ENCODE results near the gene ZBTB6.

Gene ZBTB6

GRCh38 chr9:122944960-122945888, 32.1 kb upstream of the ZBTB6 start:
- Histone ChIP-seq H3K4me2 (ENCODE audit: low read length) (no peak overlapping the region), H3K27me3 (ENCODE audit: control insufficient read depth, low read length) (no peaks in the 10 kb centered on the region), H3K9me2 (replicated peaks; ENCODE audit: control insufficient read depth, low read length) (no peaks in the 10 kb centered on the region), H3F3A (ENCODE audit: control insufficient read depth, insufficient read depth) (no peaks in the 10 kb centered on the region), H3K79me2 (ENCODE audit: control insufficient read depth, low read length) (peaks cover 90% of the 10 kb centered on the region), H3K9me3 (ENCODE audit: control insufficient read depth, insufficient read depth, low read length) (no peaks in the 10 kb centered on the region), H3K27ac (ENCODE audit: low read depth, low read length) (no peak overlapping the region), H3K4me1 (ENCODE audit: control insufficient read depth, low read length) (peaks cover 18% of the 10 kb centered on the region), H3K36me3 (ENCODE audit: control insufficient read depth, low read length) (peaks cover 17% of the 10 kb centered on the region), H3K4me3 (ENCODE audit: low read length) (no peak overlapping the region), H4K20me1 (ENCODE audit: control insufficient read depth, insufficient read depth, low read depth, low read length) (peaks cover 10% of the 10 kb centered on the region; the same call in 1 of the 2 replicates)
- TF ChIP-seq EZH2phosphoT487 (IDR thresholded peaks at IDR 0.05; ENCODE audit: borderline replicate concordance, low read length) (no peak), CTCF (IDR thresholded peaks at IDR 0.05; ENCODE audit: low read depth, low read length, poor library complexity, severe bottlenecking) (no peak)

GRCh38 chr9:122941582-122942234, 28.6 kb upstream of the ZBTB6 start:
- Histone ChIP-seq H3K4me2 (ENCODE audit: low read length) (peak overlapping the region; percentile 94), H4K20me1 (ENCODE audit: control insufficient read depth, insufficient read depth, low read depth, low read length) (peaks cover 10% of the 10 kb centered on the region; the same call in 1 of the 2 replicates), H3K9me3 (ENCODE audit: control insufficient read depth, insufficient read depth, low read length) (no peaks in the 10 kb centered on the region), H3K27me3 (ENCODE audit: control insufficient read depth, low read length) (no peaks in the 10 kb centered on the region), H3K4me3 (ENCODE audit: low read length) (peak overlapping the region; percentile 81), H3K9me2 (replicated peaks; ENCODE audit: control insufficient read depth, low read length) (no peaks in the 10 kb centered on the region), H3K79me2 (ENCODE audit: control insufficient read depth, low read length) (peaks cover 57% of the 10 kb centered on the region), H3K36me3 (ENCODE audit: control insufficient read depth, low read length) (peaks cover 35% of the 10 kb centered on the region), H3F3A (ENCODE audit: control insufficient read depth, insufficient read depth) (peaks cover 8% of the 10 kb centered on the region; the same call in 1 of the 2 replicates), H3K27ac (ENCODE audit: low read depth, low read length) (peak overlapping the region; percentile 29), H3K4me1 (ENCODE audit: control insufficient read depth, low read length) (peaks cover 26% of the 10 kb centered on the region)
- TF ChIP-seq EZH2phosphoT487 (IDR thresholded peaks at IDR 0.05; ENCODE audit: borderline replicate concordance, low read length), result no peak

GRCh38 chr9:122940749-122941581, 27.8 kb upstream of the ZBTB6 start, which contains the start of gene RABGAP1:
RABGAP1 (plus strand) TSS chr9:122941020; CDS start chr9:122957060, 16,040 bp downstream.
- TF ChIP-seq EZH2phosphoT487 (IDR thresholded peaks at IDR 0.05; ENCODE audit: borderline replicate concordance, low read length) (no peak), CTCF (IDR thresholded peaks at IDR 0.05; ENCODE audit: low read depth, low read length, poor library complexity, severe bottlenecking) (no peak)
- H3K4me3 ChIP-seq (ENCODE audit: low read length), result peak within 1 kb of the TSS; percentile 81
- peak within 1 kb of the TSS; percentile 29 for H3K27ac ChIP-seq (ENCODE audit: low read depth, low read length)
- H3F3A ChIP-seq (ENCODE audit: control insufficient read depth, insufficient read depth), result peaks cover 8% of the 10 kb centered on the region; the same call in 1 of the 2 replicates
- H3K4me1 ChIP-seq (ENCODE audit: control insufficient read depth, low read length), result peaks cover 26% of the 10 kb centered on the region
- no peaks in the 10 kb centered on the region for H3K27me3 ChIP-seq (ENCODE audit: control insufficient read depth, low read length)
- H3K79me2 ChIP-seq (ENCODE audit: control insufficient read depth, low read length), result peaks cover 55% of the 10 kb centered on the region
- peak within 1 kb of the TSS; percentile 94 for H3K4me2 ChIP-seq (ENCODE audit: low read length)
- peaks cover 10% of the 10 kb centered on the region; the same call in 1 of the 2 replicates for H4K20me1 ChIP-seq (ENCODE audit: control insufficient read depth, insufficient read depth, low read depth, low read length)
- H3K9me2 ChIP-seq (replicated peaks; ENCODE audit: control insufficient read depth, low read length), result no peaks in the 10 kb centered on the region
- H3K36me3 ChIP-seq (ENCODE audit: control insufficient read depth, low read length), result peaks cover 40% of the 10 kb centered on the region
- H3K9me3 ChIP-seq (ENCODE audit: control insufficient read depth, insufficient read depth, low read length), result no peaks in the 10 kb centered on the region
